ENCODE data around the gene DYNC2I2. TPM values are rescaled to one million over a fixed set of nuclear protein-coding genes. Genes with fewer than 3 reads are reported as not detected.
"Not testable (repeated sequence)": the region's sequence is repeated elsewhere in the genome, so short reads cannot be mapped to it uniquely, and the experiment has no call there.

The DYNC2I2 gene
- total RNA-seq, 2 donors from 2014 or later: 58.1 to 62.3 TPM

GRCh38 chr9:128696923-128697707 is 40.5 kb upstream of the DYNC2I2 start:
- no peak overlapping the region for H3K27ac ChIP-seq
- peaks cover 9% of the 10 kb centered on the region for H3K4me1 ChIP-seq
- TF ChIP-seq, protein P1, sequence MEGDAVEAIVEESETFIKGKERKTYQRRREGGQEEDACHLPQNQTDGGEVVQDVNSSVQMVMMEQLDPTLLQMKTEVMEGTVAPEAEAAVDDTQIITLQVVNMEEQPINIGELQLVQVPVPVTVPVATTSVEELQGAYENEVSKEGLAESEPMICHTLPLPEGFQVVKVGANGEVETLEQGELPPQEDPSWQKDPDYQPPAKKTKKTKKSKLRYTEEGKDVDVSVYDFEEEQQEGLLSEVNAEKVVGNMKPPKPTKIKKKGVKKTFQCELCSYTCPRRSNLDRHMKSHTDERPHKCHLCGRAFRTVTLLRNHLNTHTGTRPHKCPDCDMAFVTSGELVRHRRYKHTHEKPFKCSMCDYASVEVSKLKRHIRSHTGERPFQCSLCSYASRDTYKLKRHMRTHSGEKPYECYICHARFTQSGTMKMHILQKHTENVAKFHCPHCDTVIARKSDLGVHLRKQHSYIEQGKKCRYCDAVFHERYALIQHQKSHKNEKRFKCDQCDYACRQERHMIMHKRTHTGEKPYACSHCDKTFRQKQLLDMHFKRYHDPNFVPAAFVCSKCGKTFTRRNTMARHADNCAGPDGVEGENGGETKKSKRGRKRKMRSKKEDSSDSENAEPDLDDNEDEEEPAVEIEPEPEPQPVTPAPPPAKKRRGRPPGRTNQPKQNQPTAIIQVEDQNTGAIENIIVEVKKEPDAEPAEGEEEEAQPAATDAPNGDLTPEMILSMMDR (IDR thresholded peaks at IDR 0.05): no peak
- no peak for TF ChIP-seq POLR2A (IDR thresholded peaks at IDR 0.05)
- no peaks in the 10 kb centered on the region for H3K27me3 ChIP-seq
- intact Hi-C loops (cut with DNase I): no loop called here
- no peak for DNase-seq
- no peaks in the 10 kb centered on the region for H3K9me3 ChIP-seq
- H3K4me3 ChIP-seq: no peak overlapping the region
- peaks cover 0 to 17% of the 10 kb centered on the region in 2 donors for H3K36me3 ChIP-seq (replicated peaks in 1 of 2; ENCODE audit: insufficient read depth in 1 of 2, low read depth in 2 of 2)
- 75 to 83% methylated on average over 8 of the region's 8 CpGs for WGBS, 2 donors
- no peak for ATAC-seq

GRCh38 chr9:128694344-128694743 is 37.7 kb upstream of the DYNC2I2 start:
- WGBS, 2 donors: 69 to 81% methylated on average over 6 of the region's 6 CpGs
- TF ChIP-seq, protein P1 (IDR thresholded peaks at IDR 0.05): no peak
- TF ChIP-seq POLR2A (IDR thresholded peaks at IDR 0.05): no peak
- intact Hi-C loops (cut with DNase I): no loop called here
- no peak for DNase-seq
- H3K27ac ChIP-seq: no peak overlapping the region
- H3K4me3 ChIP-seq: no peak overlapping the region
- ATAC-seq: no peak
- H3K9me3 ChIP-seq: no peaks in the 10 kb centered on the region
- H3K36me3 ChIP-seq (replicated peaks in 1 of 2; ENCODE audit: insufficient read depth in 1 of 2, low read depth in 2 of 2): peaks cover 0 to 17% of the 10 kb centered on the region in 2 donors
- H3K4me1 ChIP-seq: peaks cover 14% of the 10 kb centered on the region
- H3K27me3 ChIP-seq: no peaks in the 10 kb centered on the region

- H3K9me3 ChIP-seq; H3K4me3 ChIP-seq; H3K27me3 ChIP-seq; H3K27ac ChIP-seq; DNase-seq; intact Hi-C loops (cut with DNase I); ATAC-seq: not testable (repeated sequence)
- Histone ChIP-seq H3K36me3 (replicated peaks in 1 of 2; ENCODE audit: insufficient read depth in 1 of 2, low read depth in 2 of 2) (peaks cover 0 to 17% of the 10 kb centered on the region in 2 donors), H3K4me1 (peaks cover 14% of the 10 kb centered on the region)
- 77 to 82% methylated on average over 3 of the region's 3 CpGs for WGBS, 2 donors
These were observed 37.1 kb upstream of the DYNC2I2 start for GRCh38 chr9:128693738-128694137.

DNA sequence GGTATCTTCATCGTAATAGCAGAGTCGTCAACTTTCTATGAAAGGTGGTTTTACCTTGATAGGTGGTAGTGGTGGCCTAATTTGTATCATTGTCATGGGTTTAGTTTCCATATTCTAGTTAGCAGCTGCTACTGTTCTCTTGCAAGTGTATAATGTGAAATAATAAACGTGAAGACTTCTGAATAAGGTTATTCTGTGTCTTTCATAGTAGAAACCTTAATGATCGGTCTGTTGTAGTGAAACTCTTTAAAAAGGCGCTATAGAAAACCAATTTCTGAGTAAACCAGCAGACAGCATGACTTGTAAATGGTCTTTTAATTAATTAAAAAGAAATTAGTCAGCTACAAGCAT is 34.0 kb upstream of the DYNC2I2 start:
- Histone ChIP-seq H3K4me3 (peak overlapping the region; percentile 48 to 74), H3K4me1 (peaks cover 25% of the 10 kb centered on the region), H3K36me3 (replicated peaks in 1 of 2; ENCODE audit: insufficient read depth in 1 of 2, low read depth in 2 of 2) (peaks cover 0 to 12% of the 10 kb centered on the region in 2 donors), H3K27ac (peak overlapping the region in 3 of 4 donors; percentile 49 to 96 (median 75)), H3K27me3 (no peaks in the 10 kb centered on the region), H3K9me3 (no peaks in the 10 kb centered on the region)
- intact Hi-C loops (cut with DNase I): no loop called here
- TF ChIP-seq POLR2A (IDR thresholded peaks at IDR 0.05): no peak
- TF ChIP-seq, protein P1 (IDR thresholded peaks at IDR 0.05): no peak
- ATAC-seq (no peak), DNase-seq (no peak)
- 9 to 15% methylated on average over 5 of the region's 5 CpGs for WGBS, 2 donors

DNA sequence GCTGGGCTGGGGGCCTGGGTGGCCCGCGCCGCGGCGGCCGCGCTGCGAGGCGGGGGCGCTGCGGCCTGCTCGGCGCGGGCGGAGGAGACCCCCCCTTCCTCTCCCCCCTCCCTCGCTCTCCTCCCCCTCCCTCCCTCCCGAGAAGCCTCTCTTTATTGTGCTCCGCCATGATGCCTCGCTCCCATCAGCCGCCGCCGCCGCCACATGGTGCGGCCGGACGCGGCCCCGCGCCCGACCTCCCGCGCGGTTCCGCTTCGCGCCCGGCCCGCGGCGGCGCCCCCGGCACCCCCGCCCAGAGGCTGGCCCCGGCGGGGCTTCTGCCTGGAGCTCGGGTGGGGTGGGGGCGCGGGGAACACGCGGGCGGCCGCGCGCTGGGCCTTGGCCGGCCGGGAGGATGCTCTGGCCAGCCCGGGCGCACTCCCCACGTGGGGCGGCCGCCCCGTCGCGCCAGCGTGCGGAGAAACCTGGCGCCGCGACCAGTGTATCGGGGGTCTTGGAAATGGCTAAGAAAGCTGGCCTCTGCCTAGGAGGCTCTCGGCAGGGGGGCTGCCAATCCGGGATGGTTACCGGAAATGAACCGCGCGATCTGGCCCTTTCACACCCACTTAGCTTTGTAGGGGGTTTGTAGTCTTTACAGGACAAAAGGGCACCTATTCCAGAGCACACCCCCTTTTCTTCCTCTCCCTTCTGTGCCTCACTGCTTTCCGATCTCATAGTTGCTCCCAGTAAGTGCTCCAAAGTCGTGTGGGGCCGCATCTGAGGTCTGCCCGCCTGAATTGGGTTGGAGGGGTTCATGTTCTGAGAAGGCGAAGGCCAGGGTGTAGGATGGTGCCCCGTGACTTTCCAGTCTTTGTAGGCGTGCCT is 33.4 kb upstream of the DYNC2I2 start:
- DNase-seq: peak; percentile 42 to 57 (median 54)
- intact Hi-C loops (cut with DNase I): no loop called here

More for the DNA sequence above, 33.4 kb upstream of the DYNC2I2 start:
- peaks cover 31% of the 10 kb centered on the region for H3K4me1 ChIP-seq
- peak overlapping the region; percentile 49 to 96 (median 84) for H3K27ac ChIP-seq
- no peaks in the 10 kb centered on the region for H3K9me3 ChIP-seq
- peak; percentile 6 for ATAC-seq
- 0% methylated on average over 5 to 64 of the region's 83 CpGs for WGBS, 2 donors
- no peaks in the 10 kb centered on the region for H3K27me3 ChIP-seq
- H3K4me3 ChIP-seq: peak overlapping the region; percentile 48 to 74
- H3K36me3 ChIP-seq (replicated peaks in 1 of 2; ENCODE audit: insufficient read depth in 1 of 2, low read depth in 2 of 2): peaks cover 0 to 12% of the 10 kb centered on the region in 2 donors
- TF ChIP-seq POLR2A (IDR thresholded peaks at IDR 0.05): peak in 1 of 3 donors; percentile 18
- TF ChIP-seq, protein P1 (IDR thresholded peaks at IDR 0.05): no peak

All from body of pancreas (tissue), 4 donors.